HG02884 (cell line): ENCODE measurements around the gene USF1.
"Not testable (repeated sequence)": the region's sequence is repeated elsewhere in the genome, so short reads cannot be mapped to it uniquely, and the experiment has no call there.

ENCODE experiments used
- ATAC-seq: cut with Tn5 transposase; IDR thresholded peaks from one replicate; pipeline ENCODE4 v1.9.1; 2021; ENCODE audit warnings: mild to moderate bottlenecking, moderate library complexity; ENCODE audit not compliant: unreplicated experiment

USF1 gene

GRCh38 chr1:160993544-160994193, 52.1 kb downstream of the USF1 start:
- no peak for ATAC-seq

- ATAC-seq, result not testable (repeated sequence)
Measured at GRCh38 chr1:160992036-160992435, 53.7 kb downstream of the USF1 start.
